Raji (cell line): Measurements from ENCODE around the gene ZMYM4.

ENCODE experiments used
- POLR2A ChIP-seq: IDR thresholded peaks from 2 replicates; pipeline ENCODE4 v1.6.1; 2011; ENCODE audit warnings: low read depth, low read length, control low read depth; ENCODE audit not compliant: insufficient read depth

The ZMYM4 gene

GRCh38 chr1:35290452-35290851, 21.9 kb downstream of the ZMYM4 start:
- TF ChIP-seq POLR2A: no peak

GRCh38 chr1:35294809-35295208, 26.3 kb downstream of the ZMYM4 start:
- TF ChIP-seq POLR2A: no peak

DNA sequence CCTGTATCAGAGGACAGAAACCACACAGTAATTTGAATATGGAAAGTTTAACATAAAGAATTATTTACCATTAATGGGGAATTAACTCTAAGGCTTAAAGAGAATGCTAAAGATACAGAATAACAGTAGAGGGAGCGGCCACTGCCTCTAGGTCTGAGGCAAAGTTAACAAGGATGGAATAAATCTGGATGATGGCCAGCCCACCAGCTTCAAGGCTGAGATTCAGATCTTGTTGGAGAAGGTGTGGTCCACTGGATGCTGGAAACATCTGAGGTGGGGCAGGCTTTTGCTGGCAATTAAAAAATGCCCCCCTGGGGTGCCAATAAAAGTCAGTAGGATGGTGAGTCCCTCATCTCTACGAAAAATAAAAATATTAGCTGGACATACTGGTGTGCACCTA, 29.4 kb downstream of the ZMYM4 start:
- TF ChIP-seq POLR2A: no peak

- no peak for TF ChIP-seq POLR2A
Observed at GRCh38 chr1:35298464-35298863, 30.0 kb downstream of the ZMYM4 start.

DNA sequence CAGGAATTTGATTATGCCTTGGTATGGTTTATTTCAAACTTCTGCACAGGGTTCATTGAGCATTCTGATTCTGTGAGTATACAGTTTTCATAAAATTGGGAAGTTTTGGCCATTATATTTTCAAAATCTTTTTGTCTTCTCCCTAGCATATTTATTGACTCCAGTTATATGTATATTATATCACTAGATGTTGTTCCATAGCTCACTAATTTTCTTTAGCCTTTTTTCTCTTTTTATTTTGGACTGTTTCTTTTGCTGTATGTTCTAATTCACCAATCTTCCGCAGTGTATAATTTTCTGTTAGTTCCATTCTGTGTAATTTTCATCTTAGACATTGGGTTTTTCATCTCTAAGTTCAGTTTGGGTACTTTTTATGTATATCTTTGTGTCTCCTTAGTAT, 31.9 kb downstream of the ZMYM4 start:
- no peak for TF ChIP-seq POLR2A

DNA sequence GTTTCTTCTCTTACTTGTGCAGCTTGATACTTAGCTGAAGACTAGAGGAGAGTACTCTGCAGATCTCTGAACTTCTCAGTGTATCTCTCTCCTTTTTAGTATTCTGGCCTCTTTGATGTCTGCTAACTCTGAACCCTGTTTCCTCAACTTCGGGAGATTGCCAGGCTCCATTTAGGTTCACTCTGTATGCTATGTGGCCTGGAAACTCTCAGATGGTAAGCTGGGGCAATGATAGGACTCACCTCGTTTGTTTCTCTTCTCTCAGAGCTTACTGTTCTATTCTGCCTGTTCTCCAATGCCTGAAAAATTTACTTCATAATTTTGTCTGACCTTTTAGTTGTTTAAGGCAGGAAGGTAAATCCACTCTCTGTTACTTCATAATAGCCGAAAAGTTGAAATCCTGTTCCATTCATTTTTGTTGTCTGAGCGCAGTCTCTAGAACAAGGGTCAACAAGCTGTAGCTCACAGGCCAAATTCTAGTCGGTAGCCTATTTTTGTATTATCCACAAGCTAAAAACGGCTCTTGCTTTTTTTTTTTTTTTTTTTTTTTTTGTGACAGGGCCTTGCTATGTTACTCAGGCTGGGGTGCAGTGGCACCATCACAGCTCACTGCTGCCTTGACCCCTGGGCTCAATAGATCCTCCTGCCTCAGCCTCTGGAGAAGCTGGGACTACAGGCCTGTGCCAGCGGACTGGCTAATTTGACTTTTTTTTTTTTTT, 33.3 kb downstream of the ZMYM4 start:
- no peak for TF ChIP-seq POLR2A

GRCh38 chr1:35305383-35305782, 36.9 kb downstream of the ZMYM4 start:
- TF ChIP-seq POLR2A: no peak

DNA sequence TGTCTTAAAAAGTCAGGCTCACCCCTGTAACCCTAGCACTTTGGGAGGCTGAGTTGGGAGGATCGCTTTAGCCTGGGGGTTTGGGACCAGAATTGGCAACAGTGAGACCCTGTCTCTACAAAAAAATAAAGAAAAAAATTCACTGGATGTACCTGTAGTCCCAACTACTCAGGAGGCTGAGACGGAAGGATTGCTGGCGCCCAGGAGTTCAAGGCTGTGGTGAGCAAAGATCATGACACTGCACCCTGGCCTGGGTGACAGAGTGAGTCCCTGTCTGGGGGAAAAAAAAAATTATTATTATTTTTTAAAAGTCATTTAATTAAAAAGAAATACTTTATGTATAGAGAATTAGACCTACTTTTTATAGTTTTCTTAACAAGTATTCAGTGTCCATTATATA, 47.1 kb downstream of the ZMYM4 start:
- no peak for TF ChIP-seq POLR2A

GRCh38 chr1:35316264-35316663, 47.8 kb downstream of the ZMYM4 start:
- no peak for TF ChIP-seq POLR2A

GRCh38 chr1:35319988-35320713, 51.6 kb downstream of the ZMYM4 start:
- no peak for TF ChIP-seq POLR2A

GRCh38 chr1:35320937-35321336, 52.4 kb downstream of the ZMYM4 start:
- no peak for TF ChIP-seq POLR2A

GRCh38 chr1:35324486-35324885, 56.0 kb downstream of the ZMYM4 start:
- no peak for TF ChIP-seq POLR2A

GRCh38 chr1:35326246-35326866, 57.8 kb downstream of the ZMYM4 start:
- TF ChIP-seq POLR2A: no peak

GRCh38 chr1:35334485-35334884, 66.0 kb downstream of the ZMYM4 start:
- TF ChIP-seq POLR2A: no peak

GRCh38 chr1:35340519-35340918, 72.0 kb downstream of the ZMYM4 start:
- TF ChIP-seq POLR2A: no peak

DNA sequence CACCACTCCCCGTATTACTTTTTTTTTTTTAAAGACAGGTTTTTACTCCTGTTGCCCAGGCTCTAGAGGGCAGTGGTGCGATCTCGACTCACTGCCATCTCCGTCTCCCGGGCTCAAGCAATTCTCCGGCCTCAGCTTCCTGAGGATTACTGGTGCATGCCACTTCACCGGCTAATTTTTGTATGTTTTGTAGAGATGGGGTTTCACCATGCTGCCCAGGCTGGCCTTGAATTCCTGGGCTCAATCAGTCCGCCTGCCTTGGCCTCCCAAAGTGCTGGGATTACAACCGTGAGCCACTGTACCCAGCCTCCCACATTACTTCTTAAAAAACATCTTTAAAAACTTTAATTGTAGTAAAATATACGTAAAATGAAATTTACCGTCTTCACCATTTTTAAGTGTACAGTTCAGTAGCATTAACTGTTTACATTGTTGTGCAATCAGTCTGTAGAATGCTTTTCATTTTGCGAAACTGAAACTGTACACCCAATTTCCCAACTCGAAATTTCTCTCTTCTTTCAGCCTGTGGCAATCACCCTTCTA, 77.0 kb downstream of the ZMYM4 start:
- TF ChIP-seq POLR2A: no peak
